NT2/D1 (cell line): ENCODE data around the gene PDCD4.

Experiments
- SUZ12 ChIP-seq: IDR thresholded peaks from 2 replicates; pipeline ENCODE4 v1.6.1; 2011; ENCODE audit not compliant: insufficient read length, insufficient read depth; ENCODE audit errors: extremely low read depth
- YY1 ChIP-seq: IDR thresholded peaks from 2 replicates; pipeline ENCODE4 v1.6.1; 2011; ENCODE audit not compliant: insufficient read length, insufficient read depth
- ZNF274 ChIP-seq: IDR thresholded peaks from 2 replicates; pipeline ENCODE4 v1.6.1; 2011; ENCODE audit warnings: mild to moderate bottlenecking, low read depth, low read length

- no peak for TF ChIP-seq SUZ12
- TF ChIP-seq ZNF274 = no peak
- no peak for TF ChIP-seq YY1
Observed at GRCh38 chr10:110932505-110933180, 60.9 kb downstream of the PDCD4 start.
